GM19238 (cell line): ENCODE data around the gene GMIP.
"Not testable (repeated sequence)": the region's sequence is repeated elsewhere in the genome, so short reads cannot be mapped to it uniquely, and the experiment has no call there.

Source experiments
- DNase-seq: peaks from one replicate; pipeline ENCODE4 v3.0.0; 2011; ENCODE audit warnings: low spot score; ENCODE audit not compliant: insufficient read length

The GMIP gene

GRCh38 chr19:19613506-19613905 is 30.0 kb downstream of the GMIP start:
- no peak for DNase-seq

GRCh38 chr19:19610376-19611202 is 32.9 kb downstream of the GMIP start:
- no peak for DNase-seq

GRCh38 chr19:19606686-19607085 is 36.8 kb downstream of the GMIP start:
- not testable (repeated sequence) for DNase-seq

- DNase-seq: no peak
Measured at GRCh38 chr19:19606021-19606420, 37.4 kb downstream of the GMIP start.

- DNase-seq: no peak
Measured at GRCh38 chr19:19602713-19603324, 40.6 kb downstream of the GMIP start.

- DNase-seq: no peak
Measured at GRCh38 chr19:19602136-19602712, 41.2 kb downstream of the GMIP start.

- no peak for DNase-seq
Measured at GRCh38 chr19:19600793-19601330, 42.6 kb downstream of the GMIP start.

GRCh38 chr19:19598728-19599451 is 44.6 kb downstream of the GMIP start:
- not testable (repeated sequence) for DNase-seq

- DNase-seq: no peak
Measured at GRCh38 chr19:19597809-19598306, 45.6 kb downstream of the GMIP start.

- no peak for DNase-seq
Measured at GRCh38 chr19:19595171-19595701, 48.2 kb downstream of the GMIP start.

- no peak for DNase-seq
Measured at GRCh38 chr19:19594381-19594780, 49.1 kb downstream of the GMIP start.

GRCh38 chr19:19592690-19593089 is 50.8 kb downstream of the GMIP start:
- DNase-seq: no peak

GRCh38 chr19:19591133-19591825 is 52.2 kb downstream of the GMIP start:
- DNase-seq: peak; percentile 35

GRCh38 chr19:19588546-19588945 is 54.9 kb downstream of the GMIP start:
- no peak for DNase-seq

GRCh38 chr19:19587771-19588170 is 55.7 kb downstream of the GMIP start:
- no peak for DNase-seq

GRCh38 chr19:19584356-19584755 is 59.1 kb downstream of the GMIP start:
- no peak for DNase-seq

GRCh38 chr19:19582471-19582870 is 61.0 kb downstream of the GMIP start:
- no peak for DNase-seq

GRCh38 chr19:19581391-19581790 is 62.1 kb downstream of the GMIP start:
- DNase-seq: no peak

GRCh38 chr19:19580418-19580817 is 63.0 kb downstream of the GMIP start:
- DNase-seq: no peak

- no peak for DNase-seq
Measured at GRCh38 chr19:19579533-19580361, 63.7 kb downstream of the GMIP start.
